Astrocyte (in vitro differentiated cells and primary cell): ENCODE results near the gene PPP2R2C. TPM values are rescaled to one million over a fixed set of nuclear protein-coding genes. Genes with fewer than 3 reads are reported as not detected.

Experiments used
- DNase-seq: peaks from one replicate; pipeline ENCODE4 v3.0.0-alpha.2; 2010; ENCODE audit warnings: low read depth
- FAIRE-seq: peaks from 2 replicates; lab custom pipeline; 2011; peaks lifted over from hg19 to GRCh38; lab: Jason Lieb, UNC
- H2AFZ ChIP-seq: 2 replicates; pipeline ENCODE4 v1.6.0; 2012; ENCODE audit warnings: low read depth, low read length, inconsistent platforms
- H3K27ac ChIP-seq: 2 replicates; pipeline ENCODE4 v1.5.1; 2011; ENCODE audit warnings: low read depth, low read length, inconsistent platforms
- H3K27me3 ChIP-seq: 2 replicates; pipeline ENCODE4 v1.6.0; 2011; ENCODE audit warnings: low read length, inconsistent platforms; ENCODE audit not compliant: insufficient read depth
- H3K36me3 ChIP-seq: 2 replicates; pipeline ENCODE4 v1.5.1; 2011; ENCODE audit warnings: low read length, inconsistent platforms; ENCODE audit not compliant: insufficient read depth
- H3K4me1 ChIP-seq: 2 replicates; pipeline ENCODE4 v1.5.1; 2011; ENCODE audit warnings: low read length, inconsistent platforms; ENCODE audit not compliant: insufficient read depth
- H3K4me2 ChIP-seq: 2 replicates; pipeline ENCODE4 v1.6.0; 2012; ENCODE audit warnings: low read length, inconsistent platforms
- H3K4me3 ChIP-seq: 2 replicates; pipeline ENCODE4 v1.5.1; 2011; ENCODE audit warnings: low read depth, mild to moderate bottlenecking, low read length, inconsistent platforms; ENCODE audit not compliant: insufficient read depth
- H3K79me2 ChIP-seq: 2 replicates; pipeline ENCODE4 v1.6.0; 2012; ENCODE audit warnings: mild to moderate bottlenecking, low read length, inconsistent platforms; ENCODE audit not compliant: insufficient read depth
- H3K9ac ChIP-seq: 2 replicates; pipeline ENCODE4 v1.6.0; 2012; ENCODE audit warnings: mild to moderate bottlenecking, low read length, inconsistent platforms
- H3K9me3 ChIP-seq: 2 replicates; pipeline ENCODE4 v1.5.1; 2012; ENCODE audit warnings: low read depth, mild to moderate bottlenecking, low read length, inconsistent platforms; ENCODE audit not compliant: insufficient read depth
- H4K20me1 ChIP-seq: 2 replicates; pipeline ENCODE4 v1.6.0; 2012; ENCODE audit warnings: low read length, inconsistent platforms; ENCODE audit not compliant: insufficient read depth
- H3K27ac Mint-ChIP-seq: one replicate; pipeline ENCODE4 v1.8.0; 2021; ENCODE audit warnings: mild to moderate bottlenecking, mixed read lengths; ENCODE audit not compliant: unreplicated experiment
- H3K27me3 Mint-ChIP-seq: one replicate; pipeline ENCODE4 v1.8.0; 2021; ENCODE audit warnings: low read depth, mixed read lengths; ENCODE audit not compliant: unreplicated experiment
- H3K36me3 Mint-ChIP-seq: one replicate; pipeline ENCODE4 v1.8.0; 2021; ENCODE audit warnings: low read depth, mixed read lengths; ENCODE audit not compliant: unreplicated experiment
- H3K4me1 Mint-ChIP-seq: one replicate; pipeline ENCODE4 v1.8.0; 2021; ENCODE audit warnings: low read depth, mixed read lengths; ENCODE audit not compliant: unreplicated experiment
- H3K4me3 Mint-ChIP-seq: one replicate; pipeline ENCODE4 v1.8.0; 2021; ENCODE audit warnings: mild to moderate bottlenecking, moderate library complexity, mixed read lengths; ENCODE audit not compliant: unreplicated experiment
- H3K9me3 Mint-ChIP-seq: one replicate; pipeline ENCODE4 v1.8.0; 2021; ENCODE audit warnings: mild to moderate bottlenecking, mixed read lengths; ENCODE audit not compliant: unreplicated experiment
- EZH2 ChIP-seq: IDR thresholded peaks from 2 replicates; pipeline ENCODE4 v1.6.1; 2012; ENCODE audit warnings: mild to moderate bottlenecking, low read length, inconsistent platforms; ENCODE audit not compliant: insufficient read depth
- total RNA-seq: library from RNA; stranded (reverse); gene quantifications from 2 replicates; pipeline ENCODE4 v1.2.1, GENCODE V29; 2021
- TF ChIP-seq, protein P1 (sequence below): IDR thresholded peaks from 2 replicates; pipeline ENCODE4 v1.5.1; 2011; ENCODE audit warnings: low read depth, mild to moderate bottlenecking, inconsistent platforms, low read length, moderate library complexity; ENCODE audit not compliant: insufficient read depth

PPP2R2C gene
- total RNA-seq, 1 donor from 2014 or later: 1.1 TPM

GRCh38 chr4:6326312-6327060 lies 145.9 kb downstream of the PPP2R2C start:
- Mint-ChIP-seq H3K4me3 (no peak overlapping the region), H3K27ac (peak overlapping the region; percentile 41), H3K4me1 (peaks cover 2% of the 10 kb centered on the region), H3K27me3 (peaks cover 44% of the 10 kb centered on the region), H3K9me3 (no peaks in the 10 kb centered on the region), H3K36me3 (no peaks in the 10 kb centered on the region)
- no peak overlapping the region for H2AFZ ChIP-seq
- H3K4me2 ChIP-seq: no peak overlapping the region
- no peak overlapping the region for H3K4me3 ChIP-seq
- no peak overlapping the region for H3K27ac ChIP-seq
- no peak overlapping the region for H3K9ac ChIP-seq
- H3K36me3 ChIP-seq: no peaks in the 10 kb centered on the region
- H3K27me3 ChIP-seq: no peaks in the 10 kb centered on the region
- H3K79me2 ChIP-seq: no peaks in the 10 kb centered on the region
- H4K20me1 ChIP-seq: no peaks in the 10 kb centered on the region
- H3K4me1 ChIP-seq: peaks cover 12% of the 10 kb centered on the region
- FAIRE-seq: no peak
- H3K9me3 ChIP-seq: no peaks in the 10 kb centered on the region
- DNase-seq: no peak
- TF ChIP-seq, protein P1, sequence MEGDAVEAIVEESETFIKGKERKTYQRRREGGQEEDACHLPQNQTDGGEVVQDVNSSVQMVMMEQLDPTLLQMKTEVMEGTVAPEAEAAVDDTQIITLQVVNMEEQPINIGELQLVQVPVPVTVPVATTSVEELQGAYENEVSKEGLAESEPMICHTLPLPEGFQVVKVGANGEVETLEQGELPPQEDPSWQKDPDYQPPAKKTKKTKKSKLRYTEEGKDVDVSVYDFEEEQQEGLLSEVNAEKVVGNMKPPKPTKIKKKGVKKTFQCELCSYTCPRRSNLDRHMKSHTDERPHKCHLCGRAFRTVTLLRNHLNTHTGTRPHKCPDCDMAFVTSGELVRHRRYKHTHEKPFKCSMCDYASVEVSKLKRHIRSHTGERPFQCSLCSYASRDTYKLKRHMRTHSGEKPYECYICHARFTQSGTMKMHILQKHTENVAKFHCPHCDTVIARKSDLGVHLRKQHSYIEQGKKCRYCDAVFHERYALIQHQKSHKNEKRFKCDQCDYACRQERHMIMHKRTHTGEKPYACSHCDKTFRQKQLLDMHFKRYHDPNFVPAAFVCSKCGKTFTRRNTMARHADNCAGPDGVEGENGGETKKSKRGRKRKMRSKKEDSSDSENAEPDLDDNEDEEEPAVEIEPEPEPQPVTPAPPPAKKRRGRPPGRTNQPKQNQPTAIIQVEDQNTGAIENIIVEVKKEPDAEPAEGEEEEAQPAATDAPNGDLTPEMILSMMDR: no peak
- no peak for TF ChIP-seq EZH2

- Mint-ChIP-seq H3K9me3 (no peaks in the 10 kb centered on the region), H3K27ac (no peak overlapping the region), H3K4me1 (peaks cover 2% of the 10 kb centered on the region), H3K27me3 (peaks cover 46% of the 10 kb centered on the region), H3K4me3 (no peak overlapping the region), H3K36me3 (no peaks in the 10 kb centered on the region)
- Histone ChIP-seq H3K27ac (no peak overlapping the region), H3K36me3 (no peaks in the 10 kb centered on the region), H2AFZ (peak overlapping the region; percentile 39), H3K9me3 (no peaks in the 10 kb centered on the region), H3K4me1 (peaks cover 12% of the 10 kb centered on the region), H3K79me2 (no peaks in the 10 kb centered on the region), H3K27me3 (no peaks in the 10 kb centered on the region), H3K4me3 (no peak overlapping the region), H4K20me1 (no peaks in the 10 kb centered on the region), H3K9ac (no peak overlapping the region), H3K4me2 (peak overlapping the region; percentile 34)
- no peak for FAIRE-seq
- DNase-seq: no peak
- TF ChIP-seq EZH2: no peak
- TF ChIP-seq, protein P1: no peak
Observed at GRCh38 chr4:6325788-6326290, 146.6 kb downstream of the PPP2R2C start.
